Measurements from ENCODE around the gene AVPI1. TPM values are rescaled to one million over a fixed set of nuclear protein-coding genes. Genes with fewer than 3 reads are reported as not detected.

AVPI1 gene
- total and polyA plus RNA-seq, 10 of the 15 experiments (the other 5 are each of a cell fraction or from before 2014, with no cell fraction given), result 0.08 to 1.4 (median 0.84) TPM

DNA sequence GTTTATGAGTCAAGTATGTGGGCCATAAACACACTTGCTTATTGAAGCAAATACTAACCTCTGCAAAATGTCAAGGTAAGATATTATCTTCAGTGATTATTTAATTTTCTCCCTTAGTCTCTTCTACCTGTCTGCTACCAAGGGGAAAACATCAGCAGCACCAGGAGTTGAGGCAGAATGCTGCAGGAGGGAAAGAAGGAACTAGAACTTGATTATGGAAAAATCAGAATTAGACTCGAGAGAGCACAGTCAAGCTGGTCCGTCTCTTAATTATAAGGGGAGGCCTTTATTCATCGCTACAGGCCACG lies 45.0 kb upstream of the AVPI1 start:
- DNase-seq (ENCODE audit: low read depth, low spot score) (no peak), ATAC-seq (no peak), FAIRE-seq (no peak)
- Histone ChIP-seq H4K20me1 (ENCODE audit: control insufficient read depth, insufficient read depth) (no peaks in the 10 kb centered on the region), H3K36me3 (ENCODE audit: control insufficient read depth in 2 of 2, insufficient read depth in 2 of 2, low read length in 1 of 2) (no peaks in the 10 kb centered on the region), H3K27ac (ENCODE audit: control insufficient read depth, insufficient read depth) (no peak overlapping the region), H3K4me1 (ENCODE audit: control insufficient read depth, insufficient read depth, low read length) (peaks cover 5% of the 10 kb centered on the region; the same call in 1 of the 2 replicates), H3K9me3 (replicated peaks; ENCODE audit: control insufficient read depth, insufficient read depth, low read length) (no peaks in the 10 kb centered on the region; the same call in 2 of the 3 replicates), H3K79me2 (ENCODE audit: control insufficient read depth, insufficient read depth, low read length) (peaks cover 1% of the 10 kb centered on the region), H3K4me3 (no peak overlapping the region), H3K27me3 (replicated peaks in 1 of 2; ENCODE audit: control insufficient read depth in 2 of 2, insufficient read depth in 2 of 2, low read length in 1 of 2) (no peaks in the 10 kb centered on the region), H2AFZ (ENCODE audit: control insufficient read depth, low read depth, low read length) (no peak overlapping the region), H3K9ac (ENCODE audit: control insufficient read depth, insufficient read depth, low read length) (no peak overlapping the region), H3K4me2 (ENCODE audit: control insufficient read depth, insufficient read depth) (no peak overlapping the region)
- intact Hi-C loops (cut with micrococcal nuclease; ENCODE audit: unreplicated experiment) (no loop called here), in situ Hi-C loops (cut with MboI) (loop anchor here (5.0 kb wide), 1 partner anchor 55 kb away; no protein-coding TSS in a partner anchor)
- no peak for TF ChIP-seq ZSCAN29 (IDR thresholded peaks at IDR 0.05)
- TF ChIP-seq FOXM1 (IDR thresholded peaks at IDR 0.05; ENCODE audit: low read depth, low read length), result no peak
- TF ChIP-seq STAT3 (IDR thresholded peaks at IDR 0.05; ENCODE audit: low read depth, low read length), result no peak
- no peak for TF ChIP-seq SIN3A (IDR thresholded peaks at IDR 0.05; ENCODE audit: low read depth, low read length)
- no peak for TF ChIP-seq ZNF274 (IDR thresholded peaks at IDR 0.05; ENCODE audit: insufficient read depth, insufficient read length)
- TF ChIP-seq CREB1 (IDR thresholded peaks at IDR 0.05; ENCODE audit: low read depth), result no peak
- TF ChIP-seq KLF5 (IDR thresholded peaks at IDR 0.05; ENCODE audit: partially characterized antibody), result no peak
- TF ChIP-seq ESRRA (IDR thresholded peaks at IDR 0.05; ENCODE audit: low read length), result no peak
- TF ChIP-seq NFXL1 (IDR thresholded peaks at IDR 0.05; ENCODE audit: borderline replicate concordance), result no peak
- TF ChIP-seq, protein P1, sequence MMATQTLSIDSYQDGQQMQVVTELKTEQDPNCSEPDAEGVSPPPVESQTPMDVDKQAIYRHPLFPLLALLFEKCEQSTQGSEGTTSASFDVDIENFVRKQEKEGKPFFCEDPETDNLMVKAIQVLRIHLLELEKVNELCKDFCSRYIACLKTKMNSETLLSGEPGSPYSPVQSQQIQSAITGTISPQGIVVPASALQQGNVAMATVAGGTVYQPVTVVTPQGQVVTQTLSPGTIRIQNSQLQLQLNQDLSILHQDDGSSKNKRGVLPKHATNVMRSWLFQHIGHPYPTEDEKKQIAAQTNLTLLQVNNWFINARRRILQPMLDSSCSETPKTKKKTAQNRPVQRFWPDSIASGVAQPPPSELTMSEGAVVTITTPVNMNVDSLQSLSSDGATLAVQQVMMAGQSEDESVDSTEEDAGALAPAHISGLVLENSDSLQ (IDR thresholded peaks at IDR 0.05), result no peak
- TF ChIP-seq, protein P2, sequence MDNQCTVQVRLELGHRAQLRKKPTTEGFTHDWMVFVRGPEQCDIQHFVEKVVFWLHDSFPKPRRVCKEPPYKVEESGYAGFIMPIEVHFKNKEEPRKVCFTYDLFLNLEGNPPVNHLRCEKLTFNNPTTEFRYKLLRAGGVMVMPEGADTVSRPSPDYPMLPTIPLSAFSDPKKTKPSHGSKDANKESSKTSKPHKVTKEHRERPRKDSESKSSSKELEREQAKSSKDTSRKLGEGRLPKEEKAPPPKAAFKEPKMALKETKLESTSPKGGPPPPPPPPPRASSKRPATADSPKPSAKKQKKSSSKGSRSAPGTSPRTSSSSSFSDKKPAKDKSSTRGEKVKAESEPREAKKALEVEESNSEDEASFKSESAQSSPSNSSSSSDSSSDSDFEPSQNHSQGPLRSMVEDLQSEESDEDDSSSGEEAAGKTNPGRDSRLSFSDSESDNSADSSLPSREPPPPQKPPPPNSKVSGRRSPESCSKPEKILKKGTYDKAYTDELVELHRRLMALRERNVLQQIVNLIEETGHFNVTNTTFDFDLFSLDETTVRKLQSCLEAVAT (IDR thresholded peaks at IDR 0.05), result no peak
- TF ChIP-seq, protein P3, sequence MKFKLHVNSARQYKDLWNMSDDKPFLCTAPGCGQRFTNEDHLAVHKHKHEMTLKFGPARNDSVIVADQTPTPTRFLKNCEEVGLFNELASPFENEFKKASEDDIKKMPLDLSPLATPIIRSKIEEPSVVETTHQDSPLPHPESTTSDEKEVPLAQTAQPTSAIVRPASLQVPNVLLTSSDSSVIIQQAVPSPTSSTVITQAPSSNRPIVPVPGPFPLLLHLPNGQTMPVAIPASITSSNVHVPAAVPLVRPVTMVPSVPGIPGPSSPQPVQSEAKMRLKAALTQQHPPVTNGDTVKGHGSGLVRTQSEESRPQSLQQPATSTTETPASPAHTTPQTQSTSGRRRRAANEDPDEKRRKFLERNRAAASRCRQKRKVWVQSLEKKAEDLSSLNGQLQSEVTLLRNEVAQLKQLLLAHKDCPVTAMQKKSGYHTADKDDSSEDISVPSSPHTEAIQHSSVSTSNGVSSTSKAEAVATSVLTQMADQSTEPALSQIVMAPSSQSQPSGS (IDR thresholded peaks at IDR 0.05; ENCODE audit: low read length), result no peak
- no peak for TF ChIP-seq TARDBP (IDR thresholded peaks at IDR 0.05; ENCODE audit: borderline replicate concordance)
- TF ChIP-seq TCF3 (IDR thresholded peaks at IDR 0.05; ENCODE audit: borderline replicate concordance, insufficient read depth, low read depth, low read length), result no peak
- TF ChIP-seq PAX8 (IDR thresholded peaks at IDR 0.05), result no peak
- TF ChIP-seq CEBPB (IDR thresholded peaks at IDR 0.05; ENCODE audit: borderline replicate concordance in 1 of 2, low read depth in 2 of 2, low read length in 2 of 2), result no peak
- TF ChIP-seq, protein P4, sequence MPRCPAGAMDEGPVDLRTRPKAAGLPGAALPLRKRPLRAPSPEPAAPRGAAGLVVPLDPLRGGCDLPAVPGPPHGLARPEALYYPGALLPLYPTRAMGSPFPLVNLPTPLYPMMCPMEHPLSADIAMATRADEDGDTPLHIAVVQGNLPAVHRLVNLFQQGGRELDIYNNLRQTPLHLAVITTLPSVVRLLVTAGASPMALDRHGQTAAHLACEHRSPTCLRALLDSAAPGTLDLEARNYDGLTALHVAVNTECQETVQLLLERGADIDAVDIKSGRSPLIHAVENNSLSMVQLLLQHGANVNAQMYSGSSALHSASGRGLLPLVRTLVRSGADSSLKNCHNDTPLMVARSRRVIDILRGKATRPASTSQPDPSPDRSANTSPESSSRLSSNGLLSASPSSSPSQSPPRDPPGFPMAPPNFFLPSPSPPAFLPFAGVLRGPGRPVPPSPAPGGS (IDR thresholded peaks at IDR 0.05; ENCODE audit: borderline replicate concordance, insufficient read depth, low read depth, low read length, poor library complexity, severe bottlenecking), result no peak
- TF ChIP-seq RELA (IDR thresholded peaks at IDR 0.05; ENCODE audit: borderline replicate concordance, partially characterized antibody), result no peak
- TF ChIP-seq, protein P5, sequence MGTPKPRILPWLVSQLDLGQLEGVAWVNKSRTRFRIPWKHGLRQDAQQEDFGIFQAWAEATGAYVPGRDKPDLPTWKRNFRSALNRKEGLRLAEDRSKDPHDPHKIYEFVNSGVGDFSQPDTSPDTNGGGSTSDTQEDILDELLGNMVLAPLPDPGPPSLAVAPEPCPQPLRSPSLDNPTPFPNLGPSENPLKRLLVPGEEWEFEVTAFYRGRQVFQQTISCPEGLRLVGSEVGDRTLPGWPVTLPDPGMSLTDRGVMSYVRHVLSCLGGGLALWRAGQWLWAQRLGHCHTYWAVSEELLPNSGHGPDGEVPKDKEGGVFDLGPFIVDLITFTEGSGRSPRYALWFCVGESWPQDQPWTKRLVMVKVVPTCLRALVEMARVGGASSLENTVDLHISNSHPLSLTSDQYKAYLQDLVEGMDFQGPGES (IDR thresholded peaks at IDR 0.05), result no peak
- TF ChIP-seq ZNF384 (IDR thresholded peaks at IDR 0.05; ENCODE audit: borderline replicate concordance, low read depth, low read length), result no peak
- WGBS (ENCODE audit: insufficient coverage, insufficient replicate concordance, low lambda C conversion rate, missing lambda C conversion rate), result 61% methylated on average over 4 of the region's 4 CpGs
- no TSS peak for BruUV-seq (replicated peaks)
- ChIA-PET POLR2A (no interaction called here), SMC1A (ENCODE audit: uncharacterized antibody, unreplicated experiment) (interaction anchor here (0.6 to 4.3 kb wide), 10 partner anchors 9 to 160 kb away, joined by 3 to 28 read pairs (median 6); partner anchors contain the start of genes ANKRD2 and AVPI1), CTCF (interaction anchor here (1.0 to 21.5 kb wide), 10 partner anchors 9 to 160 kb away, joined by 3 to 416 read pairs (median 7); partner anchors contain the start of genes ANKRD2, AVPI1 and MARVELD1), RAD21 (ENCODE audit: unreplicated experiment) (interaction anchor here (2.6 kb wide), 1 partner anchor 45 kb away, joined by 10 read pairs; the partner anchor contains the start of gene AVPI1)
